A673 (cell line): ENCODE data around the gene XBP1. TPM values are rescaled to one million over a fixed set of nuclear protein-coding genes. Genes with fewer than 3 reads are reported as not detected.

Experiments
- BruUV-seq: library from RNA; stranded (reverse); fragments of 400-500 nt; replicated peaks from 2 replicates; lab custom pipeline; 2021; lab: Mats Ljungman, UMichigan
- CTCF ChIA-PET: fragments of 300-600 bp; sonication (Branson Sonifier 250); formaldehyde crosslinking; loops from one replicate; lab custom pipeline; 2022; ENCODE audit warnings: antibody characterized with exemption; lab: Charles Lee
- POLR2A ChIA-PET: fragments of 300-600 bp; sonication (Branson Sonifier 250); formaldehyde crosslinking; loops from one replicate; lab custom pipeline; 2022; ENCODE audit warnings: antibody characterized with exemption; ENCODE audit not compliant: low non-redundant PET; lab: Charles Lee
- DNase-seq: peaks from one replicate; pipeline ENCODE4 v3.0.0-alpha.2; 2015; ENCODE audit warnings: low spot score
- H3K27ac ChIP-seq: fragments of 200-600 bp; sonication (generic); 2 replicates; pipeline ENCODE4 v1.5.1; 2016; ENCODE audit warnings: mixed run types, low read depth, mild to moderate bottlenecking, mixed read lengths, antibody characterized with exemption, low read length; ENCODE audit not compliant: poor library complexity, severe bottlenecking
- H3K27me3 ChIP-seq: fragments of 200-600 bp; sonication (generic); replicated peaks from 2 replicates; pipeline ENCODE4 v1.6.1; 2017; ENCODE audit warnings: mixed run types, low read depth, mild to moderate bottlenecking, mixed read lengths, antibody characterized with exemption, low read length; ENCODE audit not compliant: insufficient read depth, poor library complexity
- H3K36me3 ChIP-seq: fragments of 200-600 bp; sonication (generic); 2 replicates; pipeline ENCODE4 v1.6.1; 2016; ENCODE audit warnings: mixed run types, mild to moderate bottlenecking, mixed read lengths, antibody characterized with exemption, low read length; ENCODE audit not compliant: insufficient read depth, poor library complexity, severe bottlenecking
- H3K4me1 ChIP-seq: fragments of 200-600 bp; sonication (generic); 2 replicates; pipeline ENCODE4 v1.6.1; 2017; ENCODE audit warnings: mixed run types, mild to moderate bottlenecking, mixed read lengths, antibody characterized with exemption, low read length; ENCODE audit not compliant: insufficient read depth, poor library complexity, severe bottlenecking
- H3K4me3 ChIP-seq: fragments of 200-600 bp; sonication (generic); 2 replicates; pipeline ENCODE4 v1.5.1; 2016; ENCODE audit warnings: low read depth, mixed run types, mild to moderate bottlenecking, mixed read lengths, low read length; ENCODE audit not compliant: poor library complexity, severe bottlenecking
- H3K9me3 ChIP-seq: fragments of 200-600 bp; sonication (generic); 2 replicates; pipeline ENCODE4 v1.6.1; 2016; ENCODE audit warnings: mixed run types, low read depth, mild to moderate bottlenecking, mixed read lengths, antibody characterized with exemption, low read length; ENCODE audit not compliant: poor library complexity, severe bottlenecking
- CTCF ChIP-seq: fragments of 300-800, 200-600 bp; sonication (generic); conservative IDR thresholded peaks from 2 replicates; pipeline ENCODE4 v1.5.1; 2017; ENCODE audit warnings: low read depth, mild to moderate bottlenecking, antibody characterized with exemption, low read length, moderate library complexity, mixed read lengths
- EZH2 ChIP-seq: fragments of 200-600 bp; sonication (generic); IDR thresholded peaks from 2 replicates; pipeline ENCODE4 v1.6.1; 2017; ENCODE audit warnings: borderline replicate concordance, low read depth, mild to moderate bottlenecking, mixed read lengths, antibody characterized with exemption, low read length; ENCODE audit not compliant: poor library complexity, severe bottlenecking
- intact Hi-C: fragments of 100-400 bp; cut with micrococcal nuclease; formaldehyde crosslinking; loops from one replicate; pipeline ENCODE4 v1.10.0; 2022; ENCODE audit not compliant: unreplicated experiment
- total RNA-seq: library from RNA; stranded (reverse); gene quantifications from 2 replicates; pipeline ENCODE4 v1.2.3, GENCODE V29; 2021

XBP1 gene
- total RNA-seq, 1 experiment from 2014 or later, result 66.3 TPM

GRCh38 chr22:28773461-28773867 is 26.9 kb downstream of the XBP1 start:
- H3K36me3 ChIP-seq, result peaks cover 12% of the 10 kb centered on the region
- peak overlapping the region; percentile 97 for H3K27ac ChIP-seq
- ChIA-PET POLR2A (no interaction called here), CTCF (interaction anchor here (0.6 kb wide), 1 partner anchor 172 kb away, joined by 3 read pairs; no protein-coding TSS in a partner anchor)
- intact Hi-C loops, result loop anchor here (1.0 kb wide), 1 partner anchor 31 kb away; the partner anchor contains the start of gene HSCB
- no peaks in the 10 kb centered on the region for H3K27me3 ChIP-seq
- DNase-seq, result no peak
- H3K4me3 ChIP-seq, result peak overlapping the region; percentile 78
- H3K4me1 ChIP-seq, result no peaks in the 10 kb centered on the region
- BruUV-seq, result TSS peak; percentile 64
- TF ChIP-seq CTCF (no peak), EZH2 (no peak)
- H3K9me3 ChIP-seq, result no peaks in the 10 kb centered on the region

DNA sequence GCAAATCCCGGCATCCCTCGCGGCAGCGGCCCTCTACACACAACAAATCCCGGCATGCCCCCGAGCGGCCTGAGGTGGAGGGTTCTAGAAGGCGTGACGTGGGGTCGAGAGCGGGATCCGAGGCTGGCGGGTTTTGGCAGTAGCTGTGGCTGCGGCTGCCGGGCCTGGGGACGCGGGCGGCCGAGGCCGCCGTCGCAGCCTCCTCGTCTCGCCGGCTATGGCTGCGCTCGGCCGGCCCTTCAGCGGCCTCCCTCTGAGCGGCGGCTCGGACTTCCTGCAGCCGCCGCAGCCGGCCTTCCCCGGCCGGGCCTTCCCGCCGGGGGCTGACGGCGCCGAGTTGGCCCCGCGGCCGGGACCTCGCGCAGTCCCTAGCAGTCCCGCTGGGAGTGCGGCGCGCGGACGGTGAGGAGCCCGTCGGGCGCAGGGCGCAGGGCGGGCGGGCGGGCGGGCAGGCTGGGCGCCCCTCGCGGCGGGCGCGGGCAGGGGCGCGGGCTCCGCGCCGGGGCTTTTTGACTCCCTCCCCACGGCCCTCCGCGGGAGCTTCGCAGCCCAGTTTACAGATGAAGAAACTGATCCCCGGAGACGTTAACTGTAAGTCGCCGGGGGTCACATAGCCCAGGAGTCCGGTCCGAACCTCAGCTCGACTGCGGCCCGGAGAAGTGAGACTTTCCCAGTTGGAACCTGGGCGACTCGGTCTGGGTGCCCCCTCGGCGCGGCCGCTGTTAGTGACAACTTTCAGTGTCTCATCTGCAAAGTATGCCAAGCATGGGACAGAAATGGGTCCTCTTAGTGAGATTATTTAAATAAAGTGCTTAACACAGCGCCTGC is 27.5 kb downstream of the XBP1 start, which contains the start of gene CCDC117:
Gene CCDC117, plus strand, starts transcription at position 63 of the 828 bp plus-strand sequence. Its CDS starts 155 bp downstream, at position 218.
- DNase-seq, result peak; percentile 98
- Histone ChIP-seq H3K9me3 (no peaks in the 10 kb centered on the region), H3K36me3 (peaks cover 12% of the 10 kb centered on the region), H3K4me1 (no peaks in the 10 kb centered on the region), H3K27ac (peak within 1 kb of the TSS; percentile 97), H3K27me3 (no peaks in the 10 kb centered on the region), H3K4me3 (peak within 1 kb of the TSS; percentile 78)
- ChIA-PET CTCF (interaction anchor here (0.6 kb wide), 1 partner anchor 47 kb away, joined by 3 read pairs; no protein-coding TSS in a partner anchor), POLR2A (no interaction called here)
- intact Hi-C loops, result loop anchor here (1.0 kb wide), 1 partner anchor 31 kb away; the partner anchor contains the start of gene HSCB
- TF ChIP-seq CTCF (peak; percentile 38), EZH2 (no peak)
- BruUV-seq, result no TSS peak

DNA sequence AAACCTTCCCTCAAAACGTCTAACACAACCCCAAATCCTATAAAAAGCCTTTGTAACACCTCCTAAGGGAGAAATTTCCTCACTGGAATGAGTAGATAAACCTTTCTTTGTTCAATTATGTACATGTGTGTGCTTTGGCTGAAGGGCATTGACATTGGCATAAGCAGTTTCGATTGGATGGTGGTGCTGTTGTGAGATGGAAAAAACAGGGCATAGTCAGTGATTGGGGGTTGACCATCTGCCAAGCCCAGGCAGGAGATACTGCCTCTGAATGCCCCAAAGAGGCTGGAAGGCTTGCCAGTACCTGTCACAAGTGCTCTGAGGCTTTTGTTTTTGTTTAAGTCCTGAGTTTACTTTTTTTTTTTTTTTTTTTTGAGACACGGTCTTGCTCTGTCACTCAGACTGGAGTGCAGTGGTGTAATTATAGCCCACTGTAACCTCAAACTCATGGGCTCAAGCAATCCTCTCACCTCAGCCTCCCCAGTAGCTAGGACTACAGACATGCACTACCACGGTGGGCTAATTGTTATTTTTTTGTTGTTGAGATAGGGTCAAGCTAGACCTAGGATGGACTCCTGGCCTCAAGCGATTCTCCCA is 29.1 kb downstream of the XBP1 start:
- no peaks in the 10 kb centered on the region for H3K4me1 ChIP-seq
- H3K27ac ChIP-seq, result no peak overlapping the region
- H3K4me3 ChIP-seq, result no peak overlapping the region
- H3K27me3 ChIP-seq, result no peaks in the 10 kb centered on the region
- intact Hi-C loops, result no loop called here
- ChIA-PET CTCF (no interaction called here), POLR2A (no interaction called here)
- peaks cover 9% of the 10 kb centered on the region for H3K36me3 ChIP-seq
- BruUV-seq, result no TSS peak
- H3K9me3 ChIP-seq, result no peaks in the 10 kb centered on the region
- TF ChIP-seq CTCF, result no peak
- TF ChIP-seq EZH2, result no peak
- no peak for DNase-seq
